H1 (cell line): ENCODE measurements around the gene SLC8A1. TPM values are rescaled to one million over a fixed set of nuclear protein-coding genes. Genes with fewer than 3 reads are reported as not detected.

Experiments
- CTCF ChIA-PET: fragments of 300-600 bp; sonication (Branson Sonifier 250); formaldehyde crosslinking; loops from one replicate; lab custom pipeline; 2021; ENCODE audit not compliant: partially characterized antibody; lab: Charles Lee
- POLR2A ChIA-PET: fragments of 300-600 bp; sonication (Branson Sonifier 250); formaldehyde crosslinking; loops from one replicate; lab custom pipeline; 2021; ENCODE audit warnings: inconsistent platforms; ENCODE audit not compliant: partially characterized antibody; lab: Charles Lee
- DNase-seq, 2 experiments: peaks; one replicate each; pipeline versions ENCODE4 v3.0.0 to v3.0.0-alpha.2; 2010 to 2022; ENCODE audit warnings: low spot score in 2 of 2, low read depth in 1 of 2, mixed read lengths in 1 of 2
- FAIRE-seq: peaks from 2 replicates; lab custom pipeline; 2011; peaks lifted over from hg19 to GRCh38; lab: Jason Lieb, UNC
- H2AFZ ChIP-seq: 2 replicates; pipeline ENCODE4 v1.8.1; 2012; ENCODE audit warnings: low read length, inconsistent platforms
- H2AK5ac ChIP-seq: 2 replicates; pipeline ENCODE4 v1.6.1; 2013; ENCODE audit warnings: low read depth, low read length
- H2BK120ac ChIP-seq: replicated peaks from 2 replicates; pipeline ENCODE3; 2013; ENCODE audit warnings: low read depth, low read length, inconsistent platforms
- H2BK12ac ChIP-seq: 2 replicates; pipeline ENCODE4 v1.6.1; 2013; ENCODE audit warnings: low read depth, low read length
- H2BK15ac ChIP-seq: 2 replicates; pipeline ENCODE4 v1.6.1; 2013; ENCODE audit warnings: low read length
- H2BK20ac ChIP-seq: 2 replicates; pipeline ENCODE4 v1.6.1; 2013; ENCODE audit warnings: low read length
- H2BK5ac ChIP-seq: 2 replicates; pipeline ENCODE4 v1.6.1; 2013; ENCODE audit warnings: low read depth, low read length
- H3K14ac ChIP-seq: 2 replicates; pipeline ENCODE4 v1.6.1; 2013; ENCODE audit warnings: inconsistent platforms; ENCODE audit not compliant: insufficient read length
- H3K18ac ChIP-seq: 2 replicates; pipeline ENCODE4 v1.6.1; 2013; ENCODE audit warnings: low read length; ENCODE audit errors: extremely low read depth
- H3K23ac ChIP-seq: 2 replicates; pipeline ENCODE4 v1.6.1; 2013; ENCODE audit warnings: inconsistent platforms; ENCODE audit not compliant: insufficient read length
- H3K23me2 ChIP-seq: 2 replicates; pipeline ENCODE4 v1.6.1; 2013; ENCODE audit warnings: low read depth, low read length
- H3K27ac ChIP-seq: 2 replicates; pipeline ENCODE4 v1.6.1; 2011; ENCODE audit warnings: low read depth, low read length, inconsistent platforms
- H3K27me3 ChIP-seq, 4 experiments: replicated peaks in 1 of 4; 1 replicate in 1 of 4; 2 replicates in 3 of 4; pipeline versions ENCODE4 v1.6.1 to v1.8.1; 2011 to 2013; ENCODE audit warnings: low read length in 3 of 4, mild to moderate bottlenecking in 3 of 4, inconsistent platforms in 2 of 4, mixed read lengths in 2 of 4, moderate library complexity in 1 of 4; ENCODE audit not compliant: control insufficient read depth in 3 of 4, insufficient read depth in 3 of 4; ENCODE audit errors: extremely low read depth in 1 of 4
- H3K36me3 ChIP-seq, 4 experiments: 2 replicates each; pipeline versions ENCODE4 v1.6.1 to v1.8.1; 2011 to 2013; ENCODE audit warnings: mild to moderate bottlenecking in 4 of 4, low read length in 3 of 4, moderate library complexity in 2 of 4, control low read depth in 1 of 4, inconsistent platforms in 1 of 4; ENCODE audit not compliant: insufficient read depth in 4 of 4, control insufficient read depth in 2 of 4
- H3K4ac ChIP-seq: replicated peaks from 2 replicates; pipeline ENCODE3; 2013; ENCODE audit warnings: low read length, low read depth, mixed read lengths, inconsistent platforms; ENCODE audit not compliant: insufficient read length
- H3K4me1 ChIP-seq, 4 experiments: replicated peaks in 1 of 4; 1 replicate in 1 of 4; 2 replicates in 3 of 4; pipeline versions ENCODE4 v1.6.1 to v1.8.1; 2011 to 2013; ENCODE audit warnings: low read length in 3 of 4, inconsistent platforms in 2 of 4, mixed read lengths in 1 of 4; ENCODE audit not compliant: insufficient read depth in 4 of 4, control insufficient read depth in 3 of 4
- H3K4me2 ChIP-seq, 2 experiments: 2 replicates each; pipeline versions ENCODE4 v1.6.1 to v1.8.1; 2011 to 2013; ENCODE audit warnings: low read depth in 2 of 2, low read length in 2 of 2, control low read depth in 1 of 2, inconsistent platforms in 1 of 2, mild to moderate bottlenecking in 1 of 2; ENCODE audit not compliant: insufficient read depth in 1 of 2
- H3K4me3 ChIP-seq, 4 experiments: fragments of 200-600, 300-600 bp in 1 of 4; sonication (generic), shearing (Covaris generic), sonication (Bioruptor Twin) in 1 of 4; 2 replicates each; pipeline versions ENCODE4 v1.5.1 to v1.8.1; 2011 to 2016; ENCODE audit warnings: low read length in 4 of 4, low read depth in 3 of 4, control low read depth in 2 of 4, inconsistent platforms in 2 of 4, mild to moderate bottlenecking in 2 of 4, mixed read lengths in 1 of 4, moderate library complexity in 1 of 4; ENCODE audit not compliant: insufficient read depth in 2 of 4; ENCODE audit errors: extremely low read depth in 1 of 4
- H3K56ac ChIP-seq: replicated peaks from 2 replicates; pipeline ENCODE3; 2013; ENCODE audit warnings: low read depth, mild to moderate bottlenecking, mixed read lengths, low read length, inconsistent platforms; ENCODE audit not compliant: insufficient read length
- H3K79me1 ChIP-seq: 2 replicates; pipeline ENCODE4 v1.6.1; 2013; ENCODE audit warnings: low read depth, low read length, control low read depth
- H3K79me2 ChIP-seq, 2 experiments: 2 replicates each; pipeline versions ENCODE4 v1.6.1 to v1.8.1; 2012 to 2013; ENCODE audit warnings: low read length in 2 of 2, mild to moderate bottlenecking in 2 of 2, inconsistent platforms in 1 of 2; ENCODE audit not compliant: insufficient read depth in 2 of 2, control insufficient read depth in 1 of 2
- H3K9ac ChIP-seq, 4 experiments: replicated peaks in 1 of 4; 1 replicate in 1 of 4; 2 replicates in 3 of 4; pipeline versions ENCODE4 v1.6.1 to v1.8.1; 2011 to 2013; ENCODE audit warnings: low read depth in 3 of 4, low read length in 3 of 4, control low read depth in 2 of 4, mild to moderate bottlenecking in 2 of 4, moderate library complexity in 2 of 4, inconsistent platforms in 1 of 4; ENCODE audit errors: extremely low read depth in 1 of 4
- H3K9me3 ChIP-seq, 2 experiments: 2 replicates each; pipeline versions ENCODE4 v1.6.1 to v1.8.1; 2012 to 2013; ENCODE audit warnings: mild to moderate bottlenecking in 2 of 2, moderate library complexity in 2 of 2, control low read depth in 1 of 2, inconsistent platforms in 1 of 2, low read depth in 1 of 2, low read length in 1 of 2, mixed read lengths in 1 of 2; ENCODE audit not compliant: insufficient read depth in 2 of 2
- H4K20me1 ChIP-seq, 2 experiments: replicated peaks in 1 of 2; 2 replicates each; pipeline versions ENCODE3 to v1.8.1; 2011 to 2013; ENCODE audit warnings: inconsistent platforms in 2 of 2, low read length in 2 of 2, mild to moderate bottlenecking in 1 of 2; ENCODE audit not compliant: insufficient read depth in 2 of 2, control insufficient read depth in 1 of 2
- H4K5ac ChIP-seq: 2 replicates; pipeline ENCODE4 v1.6.1; 2013; ENCODE audit warnings: low read length, low read depth, mixed read lengths, inconsistent platforms; ENCODE audit not compliant: insufficient read length
- H4K8ac ChIP-seq: 2 replicates; pipeline ENCODE4 v1.8.0; 2013; ENCODE audit warnings: mild to moderate bottlenecking, moderate library complexity, low read length, inconsistent platforms; ENCODE audit not compliant: insufficient read depth; ENCODE audit errors: extremely low read depth
- H4K91ac ChIP-seq: replicated peaks from 2 replicates; pipeline ENCODE3; 2013; ENCODE audit warnings: low read length, mixed read lengths, inconsistent platforms; ENCODE audit not compliant: insufficient read length
- RAD21 ChIP-seq, 2 experiments: IDR thresholded peaks in 1 of 2; conservative IDR thresholded peaks in 1 of 2; 2 replicates each; pipeline ENCODE4 v1.6.1; 2011; ENCODE audit warnings: low read depth in 2 of 2, low read length in 2 of 2, improper control_type of control experiment in 1 of 2, inconsistent platforms in 1 of 2, mild to moderate bottlenecking in 1 of 2, moderate library complexity in 1 of 2
- RBBP5 ChIP-seq: IDR thresholded peaks from 2 replicates; pipeline ENCODE4 v1.7.1; 2012; ENCODE audit warnings: low read depth, mild to moderate bottlenecking, inconsistent platforms, low read length, moderate library complexity, borderline replicate concordance
- SIX5 ChIP-seq: IDR thresholded peaks from 2 replicates; pipeline ENCODE4 v1.6.1; 2011; ENCODE audit warnings: mild to moderate bottlenecking, low read depth, low read length
- WGBS, 2 experiments: shearing (Covaris generic) in 1 of 2; methylation state at CpG; one replicate each; pipeline versions ENCODE4 v1.1.6 to v1.1.7; 2013 to 2015; ENCODE audit warnings: low lambda C conversion rate in 2 of 2, mixed read lengths in 2 of 2, inconsistent platforms in 1 of 2, low coverage in 1 of 2, missing lambda C conversion rate in 1 of 2; ENCODE audit not compliant: insufficient replicate concordance in 2 of 2, insufficient coverage in 1 of 2, insufficient read length in 1 of 2; ENCODE audit errors: extremely low coverage in 1 of 2, missing lambda C conversion rate in 1 of 2; 5-methylcytosine and 5-hydroxymethylcytosine counted together
- polyA plus RNA-seq, 7 experiments: library from polyadenylated mRNA; depleted of rRNA in 3 of 7; stranded (reverse) in 5 of 7; unstranded in 2 of 7; fragments of >200 nt in 5 of 7; fragments of 200-250 nt in 2 of 7; gene quantifications; 1 replicate in 5 of 7; 2 replicates in 1 of 7; 4 replicates in 1 of 7; pipeline versions ENCODE4 v1.2.1 to v1.2.3, GENCODE V29; 2011 to 2013; ENCODE audit warnings: missing spikeins in 2 of 7, mixed read lengths in 2 of 7
- total RNA-seq: library from RNA; stranded (reverse); fragmentation: NEBNext Ultra II Directional; extraction: Animal tissue kit (Norgen Biotek cat#: 25700); gene quantifications from 2 replicates; pipeline ENCODE4 v1.2.1, GENCODE V29; 2021

Gene SLC8A1
- total and polyA plus RNA-seq, 2 of the 8 experiments (the other 6 are each of a cell fraction or from before 2014, with no cell fraction given), result 0.68 to 3.6 TPM

DNA sequence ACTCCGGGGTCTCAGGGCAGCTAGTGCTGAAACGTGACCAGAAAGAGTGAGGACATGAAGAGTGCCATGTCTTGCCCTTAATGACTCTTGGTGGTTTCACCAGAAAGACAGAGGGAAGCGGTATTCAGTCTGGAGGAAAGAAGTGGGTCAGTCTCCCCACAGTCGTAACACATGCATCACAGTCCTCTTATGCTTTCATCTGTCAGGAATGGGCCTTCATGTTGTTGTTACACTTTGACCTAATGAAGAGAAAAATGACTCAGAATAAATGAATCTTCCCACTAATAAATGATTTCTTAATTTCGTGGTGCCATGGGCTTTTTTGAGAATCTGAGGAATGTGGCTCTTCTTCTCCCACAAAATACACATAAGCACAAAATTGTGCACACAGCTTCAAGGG is 103.2 kb downstream of the SLC8A1 start:
- Histone ChIP-seq H3K79me1 (no peaks in the 10 kb centered on the region), H3K4me1 (no peaks in the 10 kb centered on the region), H2BK15ac (no peak overlapping the region), H3K4me3 (no peak overlapping the region), H3K9me3 (no peaks in the 10 kb centered on the region), H3K4me2 (no peak overlapping the region), H2BK20ac (no peak overlapping the region), H2AK5ac (no peak overlapping the region), H4K8ac (no peak overlapping the region), H2BK12ac (no peak overlapping the region), H2BK120ac (no peak overlapping the region), H3K36me3 (no peaks in the 10 kb centered on the region), H3K56ac (no peak overlapping the region), H3K9ac (no peak overlapping the region), H4K20me1 (no peaks in the 10 kb centered on the region), H2BK5ac (no peak overlapping the region), H3K4ac (no peak overlapping the region), H3K27me3 (no peaks in the 10 kb centered on the region), H2AFZ (no peak overlapping the region), H3K27ac (no peak overlapping the region), H3K23ac (no peak overlapping the region), H3K18ac (no peak overlapping the region), H4K5ac (no peak overlapping the region), H3K23me2 (no peaks in the 10 kb centered on the region), H3K79me2 (no peaks in the 10 kb centered on the region), H4K91ac (no peak overlapping the region), H3K14ac (no peak overlapping the region)
- DNase-seq (no peak), FAIRE-seq (no peak)
- 96% methylated on average over 5 of the region's 5 CpGs; no CpG with 5 or more reads in 1 of the 2 experiments for WGBS, 2 experiments
- ChIA-PET POLR2A (no interaction called here), CTCF (interaction anchor here (1.5 to 1.9 kb wide), 2 partner anchors 13 to 434 kb away, joined by 4 to 7 read pairs; no protein-coding TSS in a partner anchor)
- no peak for TF ChIP-seq RAD21 (IDR thresholded peaks at IDR 0.05 in 1 of 2, conservative IDR thresholded peaks at IDR 0.05 in 1 of 2; ENCODE audit: low read depth in 2 of 2, low read length in 2 of 2)
- TF ChIP-seq RBBP5, result no peak
- TF ChIP-seq SIX5, result no peak
